CD4-positive, alpha-beta T cell treated with Interleukin-10 for 1 hour (primary cell): Measurements from ENCODE around the gene NAT9.

Experiments
- DNase-seq: peaks from one replicate; pipeline ENCODE4 v3.0.0-alpha.2; 2020

NAT9 gene

GRCh38 chr17:74725111-74725510, 51.0 kb downstream of the NAT9 start:
- no peak for DNase-seq

GRCh38 chr17:74723891-74724290, 52.3 kb downstream of the NAT9 start:
- no peak for DNase-seq

GRCh38 chr17:74722782-74723181, 53.4 kb downstream of the NAT9 start:
- DNase-seq: no peak
